Thymus (tissue), 11 donors: ENCODE data around the gene GTPBP3. TPM values are rescaled to one million over a fixed set of nuclear protein-coding genes. Genes with fewer than 3 reads are reported as not detected.

Experiments
- DNase-seq, 9 donors: peaks; one replicate each; pipeline ENCODE4 v3.0.0-alpha.2; 2013; ENCODE audit warnings: low spot score in 9 of 9, low read depth in 6 of 9, missing footprints in 1 of 9
- H3K27ac ChIP-seq, 2 donors: one replicate each; pipeline ENCODE4 v1.5.1; 2013; ENCODE audit warnings: control low read depth in 1 of 2, low read depth in 1 of 2, low read length in 1 of 2, mild to moderate bottlenecking in 1 of 2, moderate library complexity in 1 of 2
- H3K27me3 ChIP-seq, 2 donors: one replicate each; pipeline ENCODE4 v1.5.1; 2013; ENCODE audit warnings: low read length in 1 of 2; ENCODE audit not compliant: control insufficient read depth in 2 of 2, insufficient read depth in 1 of 2
- H3K36me3 ChIP-seq, 2 donors: one replicate each; pipeline ENCODE4 v1.5.1; 2013; ENCODE audit warnings: low read length in 1 of 2, mild to moderate bottlenecking in 1 of 2, moderate library complexity in 1 of 2; ENCODE audit not compliant: control insufficient read depth in 2 of 2, insufficient read depth in 2 of 2
- H3K4me1 ChIP-seq, 2 donors: one replicate each; pipeline ENCODE4 v1.5.1; 2013; ENCODE audit warnings: low read length in 2 of 2; ENCODE audit not compliant: control insufficient read depth in 2 of 2, insufficient read depth in 2 of 2
- H3K4me3 ChIP-seq, 2 donors: one replicate each; pipeline ENCODE4 v1.5.1; 2013; ENCODE audit warnings: low read length in 2 of 2, control low read depth in 1 of 2, mild to moderate bottlenecking in 1 of 2
- H3K9me3 ChIP-seq, 2 donors: one replicate each; pipeline ENCODE4 v1.5.1; 2013; ENCODE audit warnings: low read length in 1 of 2, mild to moderate bottlenecking in 1 of 2; ENCODE audit not compliant: control insufficient read depth in 2 of 2, insufficient read depth in 1 of 2
- WGBS: extraction: QIAGEN DNeasy Blood & Tissue Kit; methylation state at CpG from one replicate; pipeline ENCODE4 v1.1.7; 2013; 5-methylcytosine and 5-hydroxymethylcytosine counted together
- polyA plus RNA-seq: library from polyadenylated mRNA; stranded (reverse); fragments of 200-250 nt; gene quantifications from one replicate; pipeline ENCODE4 v1.2.3, GENCODE V29; 2013
- total RNA-seq: library from RNA; stranded (reverse); fragments of 120-200 nt; gene quantifications from one replicate; pipeline ENCODE4 v1.2.4, GENCODE V29; 2013
- donor health status: healthy.

The GTPBP3 gene
- total and polyA plus RNA-seq, 2 donors: 8.9 to 17.4 TPM

DNA sequence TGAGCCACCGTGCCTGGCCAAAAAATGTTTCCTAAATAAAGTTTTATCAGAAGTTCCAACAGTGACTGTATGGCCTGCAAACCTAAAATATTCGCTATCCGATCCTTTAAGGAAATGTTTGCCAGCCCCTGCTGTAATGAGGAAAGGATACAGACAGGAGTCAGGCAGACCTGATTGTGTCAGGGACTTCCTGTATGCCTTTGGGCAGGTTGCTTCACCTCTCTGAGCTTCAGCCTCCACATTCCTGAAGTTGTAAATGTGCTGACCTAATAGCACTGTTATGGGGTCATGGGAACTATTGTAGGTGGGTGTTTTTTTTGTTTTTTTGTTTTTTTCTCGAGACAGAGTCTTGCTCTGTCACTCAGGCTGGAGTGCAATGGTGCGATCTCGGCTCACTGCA, 40.4 kb upstream of the GTPBP3 start:
- 97% methylated on average over 6 of the region's 6 CpGs for WGBS
- Histone ChIP-seq H3K27ac (no peak overlapping the region), H3K4me3 (no peak overlapping the region), H3K9me3 (peaks cover 0 to 13% of the 10 kb centered on the region in 2 donors), H3K4me1 (peaks cover 7 to 10% of the 10 kb centered on the region in 2 donors), H3K27me3 (no peaks in the 10 kb centered on the region), H3K36me3 (peaks cover 15 to 28% of the 10 kb centered on the region in 2 donors)
- DNase-seq: no peak

DNA sequence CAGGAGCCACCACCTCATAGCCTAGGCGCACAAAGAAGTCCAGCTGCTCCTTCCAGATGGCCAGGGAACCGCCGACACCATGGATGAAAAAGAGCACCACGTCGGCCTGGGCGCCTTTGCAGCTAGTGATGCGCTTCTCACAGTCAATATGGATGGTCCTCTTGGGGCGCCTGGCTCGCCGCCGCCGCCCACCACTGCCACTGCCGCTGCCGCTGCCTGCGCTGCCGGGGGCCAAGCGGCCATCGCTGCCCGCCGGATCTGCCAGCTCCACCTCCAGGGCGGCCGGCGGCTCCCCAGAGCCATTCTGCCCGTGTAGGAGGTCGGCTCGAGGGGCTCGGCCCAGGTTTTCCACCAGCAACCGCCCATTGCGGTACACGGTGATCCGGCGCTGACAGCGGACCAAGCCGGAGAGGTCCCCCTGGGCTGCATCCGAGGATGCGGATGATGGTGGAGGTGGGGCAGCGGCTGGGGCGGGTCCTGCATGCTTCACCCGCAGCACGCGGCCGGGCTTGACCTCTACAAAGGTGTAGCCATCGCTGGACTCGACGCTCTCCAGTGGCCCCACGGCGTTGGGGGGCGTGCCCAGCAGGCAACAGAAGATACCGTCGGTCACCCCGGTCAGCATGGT, 36.2 kb upstream of the GTPBP3 start:
- no peaks in the 10 kb centered on the region for H3K27me3 ChIP-seq
- peaks cover 20 to 35% of the 10 kb centered on the region in 2 donors for H3K4me1 ChIP-seq
- H3K36me3 ChIP-seq: peaks cover 13 to 21% of the 10 kb centered on the region in 2 donors
- 98% methylated on average over 51 of the region's 51 CpGs for WGBS
- no peak overlapping the region for H3K27ac ChIP-seq
- DNase-seq: no peak
- H3K9me3 ChIP-seq: peaks cover 0 to 11% of the 10 kb centered on the region in 2 donors
- no peak overlapping the region for H3K4me3 ChIP-seq

DNA sequence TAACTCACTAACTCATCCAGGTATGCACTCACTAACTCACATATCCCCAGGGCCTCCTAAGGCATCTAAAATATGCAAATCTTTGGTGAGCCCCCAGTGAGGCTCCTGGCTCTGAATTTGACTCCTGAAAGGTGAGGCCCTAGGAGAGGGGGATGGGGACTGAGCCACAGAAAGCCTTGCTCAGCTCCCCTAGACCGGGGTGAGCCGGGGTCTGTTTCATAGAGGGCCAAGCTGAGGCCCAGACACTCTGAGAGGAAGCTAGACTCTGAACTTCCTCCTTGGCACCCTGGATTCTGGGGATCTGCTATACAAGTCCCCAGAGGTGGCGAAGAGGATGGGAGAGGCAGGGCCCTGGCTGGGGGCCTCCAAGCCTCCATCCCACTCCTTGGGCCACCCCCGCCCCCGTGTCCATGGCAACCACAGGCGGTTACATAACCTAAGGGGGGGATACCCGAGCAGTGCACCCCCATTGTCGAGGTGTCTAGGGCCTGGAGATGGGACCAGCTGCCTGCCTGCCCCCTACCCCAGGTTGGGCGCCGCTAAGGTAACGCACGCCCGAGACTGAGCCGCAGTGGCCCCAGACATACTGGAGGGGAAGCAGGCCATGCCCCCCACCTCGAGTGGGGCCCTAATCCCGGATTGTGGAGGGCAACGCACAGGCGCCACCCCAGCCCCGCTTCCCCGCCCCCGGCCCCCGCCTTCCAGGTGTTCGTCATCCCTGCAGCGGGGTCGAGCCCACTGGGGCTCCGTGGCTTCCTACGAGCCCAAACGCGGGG, 34.8 kb upstream of the GTPBP3 start:
- H3K9me3 ChIP-seq: peaks cover 0 to 11% of the 10 kb centered on the region in 2 donors
- 12% methylated on average over 29 of the region's 29 CpGs for WGBS
- H3K27ac ChIP-seq: peak overlapping the region; percentile 63 to 73
- peak in 1 of 9 donors; percentile 45 for DNase-seq
- peak overlapping the region; percentile 77 to 97 for H3K4me3 ChIP-seq
- H3K36me3 ChIP-seq: peaks cover 8 to 18% of the 10 kb centered on the region in 2 donors
- H3K27me3 ChIP-seq: no peaks in the 10 kb centered on the region
- H3K4me1 ChIP-seq: peaks cover 20 to 44% of the 10 kb centered on the region in 2 donors

DNA sequence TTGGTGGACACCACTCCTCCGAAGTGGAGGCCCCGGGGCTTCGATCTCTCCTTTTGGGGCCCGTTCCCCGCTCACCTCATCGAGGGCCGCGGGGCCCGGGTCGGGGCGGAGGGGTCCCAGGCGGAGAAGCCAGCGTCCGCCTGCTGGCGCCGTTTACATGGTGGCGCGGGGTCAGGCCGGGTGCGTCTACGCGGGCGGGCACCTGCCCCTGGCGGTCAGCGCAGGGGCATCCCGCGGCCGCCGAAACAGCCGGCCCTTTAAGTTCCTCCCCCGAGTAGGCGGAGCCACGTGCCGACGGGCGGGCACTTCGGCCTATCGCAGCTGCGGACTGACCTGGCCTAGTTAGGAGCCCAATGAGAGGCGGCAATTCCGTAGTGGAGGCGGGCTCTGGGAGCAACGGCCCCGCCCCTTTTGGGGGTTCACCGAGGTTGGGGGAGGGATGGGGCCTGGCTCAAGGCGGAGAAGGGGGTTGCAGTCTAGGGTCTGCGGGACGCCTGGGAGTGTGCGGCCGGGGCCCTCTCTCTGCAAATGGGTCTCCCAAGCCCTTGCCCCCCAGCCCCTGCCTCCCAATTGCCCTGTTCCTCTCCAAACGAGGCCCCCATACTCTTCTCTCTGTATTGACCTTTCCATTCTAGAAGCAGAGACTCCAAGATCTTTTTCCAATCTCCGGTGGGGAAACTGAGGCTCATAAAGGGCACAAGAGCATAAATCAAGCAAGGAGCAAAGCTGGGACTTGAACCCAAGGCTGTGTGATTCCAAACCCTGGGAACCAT, 34.0 kb upstream of the GTPBP3 start, which contains the start of gene ABHD8:
Gene ABHD8, minus strand, starts transcription at position 259 of the 773 bp plus-strand sequence. CDS start 1,809 bp downstream, outside the sequence.
- peak within 1 kb of the TSS; percentile 77 to 97 for H3K4me3 ChIP-seq
- WGBS: 2% methylated on average over 52 of the region's 52 CpGs
- peak; percentile 83 to 97 (median 94) for DNase-seq
- H3K4me1 ChIP-seq: peaks cover 20 to 44% of the 10 kb centered on the region in 2 donors
- no peaks in the 10 kb centered on the region for H3K27me3 ChIP-seq
- H3K9me3 ChIP-seq: peaks cover 0 to 7% of the 10 kb centered on the region in 2 donors
- H3K27ac ChIP-seq: peak within 1 kb of the TSS; percentile 63 to 73
- peaks cover 5 to 16% of the 10 kb centered on the region in 2 donors for H3K36me3 ChIP-seq

DNA sequence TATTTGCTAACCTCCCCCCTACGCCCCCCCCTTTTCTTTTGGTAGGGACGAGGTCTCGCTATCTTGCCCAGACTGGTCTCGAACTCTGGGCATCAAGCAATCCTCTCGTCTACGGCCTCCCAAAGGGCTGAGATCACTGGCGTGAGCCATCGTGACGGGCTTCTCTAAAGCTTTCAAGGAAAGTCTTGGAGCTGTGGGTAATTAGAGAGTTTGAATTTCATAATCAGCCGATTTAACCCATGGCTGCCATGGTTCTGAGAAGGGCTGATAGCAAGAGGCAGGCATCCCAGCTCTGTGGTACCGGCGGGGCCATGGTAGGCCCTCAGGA, 33.4 kb upstream of the GTPBP3 start:
- H3K27ac ChIP-seq: peak overlapping the region in 1 of 2 donors; percentile 38
- no peaks in the 10 kb centered on the region for H3K27me3 ChIP-seq
- H3K4me3 ChIP-seq: no peak overlapping the region
- peaks cover 0 to 2% of the 10 kb centered on the region in 2 donors for H3K9me3 ChIP-seq
- DNase-seq: no peak
- WGBS: 90% methylated on average over 12 of the region's 12 CpGs
- H3K4me1 ChIP-seq: peaks cover 20 to 45% of the 10 kb centered on the region in 2 donors
- H3K36me3 ChIP-seq: peaks cover 0 to 12% of the 10 kb centered on the region in 2 donors

DNA sequence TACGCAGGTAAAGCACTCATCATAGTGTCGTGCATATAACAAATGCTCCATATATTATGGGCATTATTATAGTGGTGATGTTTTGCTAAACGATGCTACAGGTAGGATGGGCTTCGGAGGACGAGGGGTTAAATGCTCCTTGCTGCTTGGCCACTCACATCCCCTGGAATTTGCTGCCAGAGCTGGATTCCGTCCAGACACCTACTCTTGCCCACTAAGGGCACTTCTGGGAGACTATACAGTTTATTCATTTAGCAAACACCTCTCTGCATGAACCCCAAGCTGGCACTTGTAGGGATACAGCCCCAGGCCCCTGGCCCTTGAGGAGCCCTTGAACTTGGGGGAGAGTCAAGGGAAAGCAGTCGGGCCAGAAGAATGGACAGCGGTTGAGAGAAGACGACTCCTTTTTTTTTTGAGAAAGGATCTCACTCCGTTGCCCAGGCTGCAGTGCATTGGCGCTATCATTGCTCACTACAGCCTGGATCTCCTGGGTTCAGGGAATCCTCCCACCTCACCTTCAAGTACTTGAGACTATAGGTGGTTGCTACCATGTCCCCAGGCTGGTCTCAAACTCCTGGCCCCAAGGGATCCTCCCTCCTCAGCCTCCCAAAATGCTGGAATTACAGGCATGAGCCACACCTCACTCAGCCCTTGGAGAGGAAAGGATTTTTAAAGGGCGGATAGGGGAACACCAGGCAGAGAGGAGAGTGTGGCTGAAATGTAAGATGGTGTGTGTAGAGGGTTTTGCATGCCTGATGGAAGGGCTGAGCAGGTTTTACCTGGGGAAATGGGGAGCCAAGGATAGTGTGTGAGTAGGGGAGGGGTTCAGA, 32.8 kb upstream of the GTPBP3 start:
- Histone ChIP-seq H3K27me3 (no peaks in the 10 kb centered on the region), H3K27ac (peak overlapping the region; percentile 90 to 92), H3K4me3 (peak overlapping the region in 1 of 2 donors; percentile 58), H3K9me3 (peaks cover 0 to 2% of the 10 kb centered on the region in 2 donors), H3K4me1 (peaks cover 20 to 48% of the 10 kb centered on the region in 2 donors), H3K36me3 (peaks cover 0 to 12% of the 10 kb centered on the region in 2 donors)
- no peak for DNase-seq
- WGBS: 94% methylated on average over 12 of the region's 12 CpGs

DNA sequence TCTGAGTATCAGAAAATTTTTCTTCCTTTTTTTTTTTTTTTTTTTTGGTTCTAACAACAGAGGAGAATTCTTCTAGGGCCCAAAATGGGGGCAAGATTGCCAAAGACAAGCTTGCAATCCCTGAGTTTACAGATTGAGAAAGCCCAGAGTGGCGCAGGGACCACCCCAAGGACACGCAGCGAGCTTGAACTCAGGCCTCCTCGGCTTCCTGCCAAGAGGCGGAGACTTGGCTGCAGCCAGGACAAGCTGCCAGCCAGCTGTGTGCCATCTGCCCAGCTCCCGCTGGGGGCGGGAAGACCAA, 32.2 kb upstream of the GTPBP3 start:
- Histone ChIP-seq H3K27ac (peak overlapping the region; percentile 90 to 92), H3K4me3 (peak overlapping the region; percentile 58 to 64), H3K4me1 (peaks cover 23 to 53% of the 10 kb centered on the region in 2 donors), H3K9me3 (peaks cover 0 to 2% of the 10 kb centered on the region in 2 donors), H3K27me3 (no peaks in the 10 kb centered on the region), H3K36me3 (peaks cover 0 to 12% of the 10 kb centered on the region in 2 donors)
- WGBS: 4% methylated on average over 7 of the region's 7 CpGs
- DNase-seq: no peak

DNA sequence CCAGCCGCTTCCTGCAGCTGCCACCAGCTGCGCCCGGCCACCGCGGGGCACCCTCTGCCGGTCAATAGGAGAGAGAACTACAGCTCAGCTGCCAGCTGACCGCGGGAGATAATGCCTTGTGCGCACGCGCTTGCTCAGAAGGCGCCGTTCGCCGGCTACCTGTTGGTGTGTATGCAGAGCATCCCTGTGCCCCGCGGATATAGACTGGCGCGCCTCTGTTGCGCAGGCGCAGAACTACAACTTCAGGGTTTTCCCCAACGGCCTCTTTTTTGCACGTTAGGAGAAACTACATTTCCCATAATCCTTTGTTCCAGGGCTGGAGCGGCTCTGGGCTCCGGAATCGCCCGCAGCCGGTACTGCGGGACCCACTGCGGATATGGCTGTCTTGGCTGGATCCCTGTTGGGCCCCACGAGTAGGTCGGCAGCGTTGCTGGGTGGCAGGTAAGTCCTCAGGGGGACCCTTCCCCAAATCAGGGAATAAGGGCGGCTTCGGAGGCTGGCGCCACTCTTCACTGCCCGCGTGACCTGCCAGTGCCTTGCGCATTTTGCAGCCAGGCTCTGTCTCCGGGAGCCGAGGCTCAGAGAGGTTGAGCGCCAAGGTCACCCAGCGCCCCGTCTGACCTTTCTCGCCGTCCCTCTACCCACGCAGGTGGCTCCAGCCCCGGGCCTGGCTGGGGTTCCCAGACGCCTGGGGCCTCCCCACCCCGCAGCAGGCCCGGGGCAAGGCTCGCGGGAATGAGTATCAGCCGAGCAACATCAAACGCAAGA, 31.7 kb upstream of the GTPBP3 start, which contains the start of gene MRPL34:
Gene MRPL34, plus strand, starts transcription at position 356 of the 768 bp plus-strand sequence. Its CDS starts 21 bp downstream, at position 377.
- Histone ChIP-seq H3K9me3 (peaks cover 0 to 2% of the 10 kb centered on the region in 2 donors), H3K4me3 (peak within 1 kb of the TSS; percentile 58 to 64), H3K27me3 (no peaks in the 10 kb centered on the region), H3K4me1 (peaks cover 29 to 58% of the 10 kb centered on the region in 2 donors), H3K27ac (peak within 1 kb of the TSS; percentile 90 to 96), H3K36me3 (peaks cover 0 to 8% of the 10 kb centered on the region in 2 donors)
- DNase-seq: peak; percentile 93 to 99 (median 96)
- WGBS: under 1% methylated on average over 55 of the region's 55 CpGs
